GM19043 (cell line): ENCODE results near the gene MOXD1.
"Not testable (repeated sequence)": the region's sequence is repeated elsewhere in the genome, so short reads cannot be mapped to it uniquely, and the experiment has no call there.

Experiments
- ATAC-seq: cut with Tn5 transposase; IDR thresholded peaks from one replicate; pipeline ENCODE4 v1.9.1; 2021; ENCODE audit warnings: low read depth; ENCODE audit not compliant: unreplicated experiment

Gene MOXD1

DNA sequence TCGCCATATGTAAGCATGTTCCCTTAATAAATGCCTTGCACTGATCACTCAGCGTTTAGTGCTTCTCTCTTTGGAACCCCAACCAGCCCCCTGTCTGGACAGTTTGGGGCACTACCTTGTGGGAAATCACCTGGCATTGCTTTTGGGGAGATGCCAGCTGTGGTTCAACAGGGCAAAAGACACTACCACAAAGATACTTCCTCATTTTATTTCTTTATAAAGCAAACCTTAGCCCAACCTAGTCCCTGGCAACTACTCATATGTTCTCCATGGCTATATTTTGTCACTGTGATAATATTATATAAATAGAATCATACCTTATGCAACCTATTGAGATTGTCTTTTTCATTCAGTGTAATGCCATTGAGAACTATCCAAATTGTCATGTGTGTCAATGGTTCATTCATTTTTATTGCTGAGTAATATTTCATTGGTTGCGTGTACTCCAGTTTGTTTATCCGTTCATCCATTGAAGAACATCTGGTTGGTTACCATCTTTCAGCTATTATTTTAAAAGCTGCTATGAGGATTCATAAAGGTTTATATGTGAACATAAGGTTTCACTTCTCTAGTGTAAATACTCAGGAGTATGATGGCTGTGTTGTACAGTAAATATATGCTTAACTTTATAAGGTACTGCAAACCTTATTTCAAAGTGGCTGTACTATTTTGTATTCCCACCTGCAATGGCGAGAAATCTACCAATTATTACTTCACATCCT lies 114.8 kb downstream of the MOXD1 start:
- ATAC-seq: no peak

DNA sequence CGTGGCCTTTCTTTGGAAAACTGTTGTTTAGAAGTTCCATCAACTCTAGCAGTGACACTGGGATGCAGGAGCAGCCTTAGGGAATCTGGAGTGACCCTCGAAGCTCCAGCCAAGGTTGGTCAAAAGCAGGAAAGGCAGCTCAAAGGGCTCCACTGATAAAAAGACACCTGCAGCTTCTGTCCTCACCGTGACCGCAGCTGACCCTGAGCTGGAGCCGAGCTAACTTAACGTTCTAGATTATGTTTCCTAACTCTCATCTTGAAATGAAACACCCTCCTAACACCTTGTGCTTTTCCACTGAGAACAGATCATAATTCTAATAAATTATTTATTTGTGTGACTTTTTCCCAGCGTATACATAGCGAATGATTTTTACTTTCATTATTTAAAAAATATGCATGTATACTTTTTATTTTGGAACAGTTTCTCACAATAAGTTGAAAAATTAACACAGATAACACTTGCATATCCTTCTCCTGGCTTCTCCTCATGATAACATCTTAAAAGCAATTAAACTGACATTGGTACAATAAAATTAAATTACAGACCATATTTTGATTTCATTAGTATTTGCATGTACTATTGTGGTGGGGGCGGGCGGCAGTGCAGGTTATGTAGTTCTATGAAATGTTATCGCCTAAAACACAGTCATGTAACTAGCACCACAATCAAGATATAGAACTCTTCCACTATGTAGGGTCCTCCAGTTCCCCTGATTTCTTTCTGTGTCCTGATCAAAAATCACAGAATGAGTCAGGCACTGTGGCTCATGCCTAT lies 116.1 kb downstream of the MOXD1 start:
- ATAC-seq: no peak

DNA sequence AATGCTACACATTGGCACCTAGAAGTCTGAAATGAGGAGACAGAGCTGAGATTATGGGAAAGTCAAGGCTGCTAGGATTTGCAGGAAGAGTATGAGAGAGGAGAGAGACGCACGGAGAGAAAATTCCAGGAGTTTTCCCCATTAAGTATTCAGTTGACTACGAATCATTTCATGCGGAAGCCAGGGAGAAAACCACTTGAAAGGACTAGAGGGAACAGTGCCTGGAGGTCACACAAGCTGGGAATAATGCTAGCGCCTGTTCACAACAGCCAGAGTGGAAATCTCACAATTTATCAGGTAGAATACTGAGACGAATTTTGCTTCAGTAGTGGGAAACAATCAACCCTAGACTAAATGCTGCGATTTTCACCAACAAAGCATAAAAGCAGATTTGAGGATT lies 118.6 kb downstream of the MOXD1 start:
- ATAC-seq: no peak

DNA sequence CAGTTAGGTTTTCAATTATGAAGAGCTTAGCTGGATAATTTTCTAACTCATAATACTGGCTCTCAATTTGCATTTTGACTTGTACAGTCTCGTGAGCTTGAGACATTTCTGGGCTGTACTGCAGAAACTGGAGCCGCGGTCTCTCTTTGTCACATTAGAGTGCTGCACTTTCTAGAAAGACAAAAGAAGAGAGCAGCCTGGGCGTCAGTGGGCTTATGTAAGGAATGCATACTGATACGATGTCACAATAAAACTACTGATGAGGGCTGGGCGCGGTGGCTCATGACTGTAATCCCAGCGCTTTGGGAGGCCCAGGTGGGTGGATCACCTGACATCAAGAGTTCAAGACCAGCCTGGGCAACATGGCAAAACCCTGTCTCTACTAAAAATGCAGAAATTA lies 120.8 kb downstream of the MOXD1 start:
- no peak for ATAC-seq

DNA sequence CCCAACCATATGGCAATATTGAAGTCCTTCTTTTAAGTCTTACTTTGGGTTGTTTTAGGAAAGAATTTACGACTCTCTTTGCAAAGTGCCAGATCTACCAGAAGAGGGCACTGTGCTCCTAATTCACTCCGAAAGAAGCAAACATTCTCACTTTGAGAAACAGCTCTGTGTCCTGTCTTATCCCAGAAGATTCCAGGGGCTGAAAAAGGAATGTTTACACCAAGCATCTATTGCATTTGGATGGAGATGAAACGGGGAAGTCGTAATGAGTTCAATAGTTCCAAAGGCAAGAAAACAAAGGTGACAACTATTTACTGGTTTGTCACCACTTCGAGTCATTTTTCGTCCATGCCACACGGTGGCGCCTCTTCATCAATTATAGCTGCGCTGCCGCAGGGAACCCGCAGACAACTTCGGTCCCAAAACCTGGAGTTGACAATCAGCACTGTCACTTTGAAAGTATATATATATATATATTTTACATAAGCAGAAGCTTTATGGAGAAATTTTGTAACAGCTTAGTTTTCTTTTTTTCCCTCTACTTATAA lies 121.6 kb downstream of the MOXD1 start:
- ATAC-seq: peak; percentile 90

DNA sequence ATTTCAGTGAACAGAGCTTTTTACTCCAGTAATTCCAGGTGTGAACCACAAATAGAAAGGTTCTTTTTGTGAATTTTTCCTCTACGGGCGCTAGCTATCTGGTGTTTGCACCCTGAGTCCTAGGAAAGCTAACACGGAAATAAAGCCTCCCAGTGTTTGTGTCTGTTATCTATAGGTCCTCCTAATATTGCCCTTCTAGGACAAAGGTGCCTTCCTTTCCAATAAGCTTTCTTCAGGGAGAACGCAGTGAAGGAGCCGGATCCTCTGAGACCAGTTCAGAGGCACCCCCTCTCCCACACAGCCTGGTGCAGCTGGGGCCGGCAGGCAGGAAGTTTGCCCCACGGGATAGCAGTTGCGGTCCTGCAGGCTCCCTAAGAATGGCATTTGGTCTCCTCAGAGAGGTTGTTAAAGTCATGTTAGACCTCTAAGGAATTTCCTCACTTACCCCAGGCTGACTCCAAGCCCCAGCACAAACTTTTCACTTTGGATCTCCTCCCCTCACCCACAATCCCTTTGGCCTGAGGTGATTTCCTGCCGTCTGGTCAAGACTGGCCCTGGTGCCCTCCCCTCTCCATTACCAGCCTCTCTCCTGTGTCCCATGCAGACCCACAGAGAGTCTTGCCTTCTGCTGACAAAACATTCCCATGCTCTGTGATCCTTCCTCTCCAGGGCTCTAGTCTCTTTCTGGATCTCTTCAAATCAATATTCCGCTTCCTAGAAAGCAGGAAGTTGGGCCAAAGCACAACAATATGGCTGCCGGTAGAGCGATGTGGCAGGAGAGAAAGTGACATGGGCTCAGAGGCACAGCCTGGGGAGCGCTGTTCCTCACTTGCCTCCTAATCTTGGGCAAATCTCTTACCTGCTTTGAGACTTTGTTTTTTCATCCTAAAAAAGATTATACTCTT lies 126.0 kb downstream of the MOXD1 start:
- no peak for ATAC-seq

DNA sequence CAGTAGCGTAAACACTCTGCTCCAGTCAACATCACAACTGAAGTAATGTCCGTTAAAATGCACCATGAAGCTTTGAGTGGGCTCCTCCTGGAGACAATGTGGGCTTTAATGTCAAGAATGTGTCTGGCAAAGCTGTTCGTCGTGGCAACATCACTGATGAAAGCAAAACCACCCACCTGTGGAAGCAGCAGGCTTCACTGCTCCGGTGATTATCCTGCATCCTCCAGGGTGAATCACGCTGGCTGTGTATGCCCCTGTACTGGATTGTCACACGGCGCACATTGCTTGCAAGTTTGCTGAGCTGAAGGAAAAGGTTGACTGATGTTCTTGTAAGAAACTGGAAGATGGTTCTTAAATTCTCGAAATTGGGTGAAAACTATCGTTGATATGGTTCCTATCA lies 128.5 kb downstream of the MOXD1 start:
- ATAC-seq: no peak

DNA sequence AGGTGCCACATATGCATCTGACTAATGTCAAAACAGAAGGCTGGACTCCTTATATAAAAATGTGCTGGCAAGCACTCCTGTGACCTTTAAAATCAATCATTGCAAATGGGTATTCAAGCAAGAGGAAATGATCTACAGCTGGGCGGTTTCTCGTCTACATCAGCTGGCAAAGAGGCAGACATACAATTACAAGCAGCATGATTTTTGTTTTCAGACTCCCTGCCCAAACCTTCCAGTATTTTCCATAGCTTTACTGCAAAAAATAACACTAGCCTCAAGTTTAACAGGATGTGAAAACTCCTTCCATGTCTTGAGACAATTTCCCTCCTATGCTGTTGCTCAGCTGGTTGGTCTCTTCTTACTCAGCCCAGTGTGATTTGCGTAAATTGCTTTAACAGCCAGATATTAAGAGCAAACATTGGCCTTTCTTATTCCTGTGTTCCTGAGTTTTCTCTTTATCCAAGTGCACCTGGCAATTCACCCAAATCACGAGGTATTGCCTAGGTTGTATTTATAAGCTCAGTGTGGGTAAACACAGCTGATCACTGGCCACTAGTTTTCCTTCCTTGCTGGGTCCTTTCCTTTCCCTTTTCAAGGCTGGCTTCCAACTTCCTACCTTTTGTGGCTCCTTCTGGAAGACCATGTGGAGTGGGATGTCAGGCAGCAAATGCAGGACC lies 130.4 kb downstream of the MOXD1 start:
- no peak for ATAC-seq

DNA sequence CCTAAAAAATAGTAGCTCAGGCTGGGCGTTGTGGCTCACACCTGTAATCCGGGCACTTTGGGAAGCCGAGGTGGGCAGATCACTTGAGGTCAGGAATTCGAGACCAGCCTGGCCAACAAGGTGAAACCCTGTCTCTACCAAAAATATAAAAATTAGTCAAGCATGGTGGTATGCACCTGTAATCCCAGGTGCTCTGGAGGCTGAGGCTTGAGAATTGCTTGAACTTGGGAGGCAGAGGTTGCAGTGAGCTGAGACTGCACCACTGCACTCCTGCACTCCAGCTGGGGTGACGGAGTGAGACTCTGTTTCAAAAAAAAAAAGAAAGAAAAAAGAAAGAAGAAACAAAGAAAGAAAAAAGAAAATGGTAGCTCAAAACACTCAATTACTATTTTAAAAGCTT lies 132.6 kb downstream of the MOXD1 start:
- not testable (repeated sequence) for ATAC-seq

DNA sequence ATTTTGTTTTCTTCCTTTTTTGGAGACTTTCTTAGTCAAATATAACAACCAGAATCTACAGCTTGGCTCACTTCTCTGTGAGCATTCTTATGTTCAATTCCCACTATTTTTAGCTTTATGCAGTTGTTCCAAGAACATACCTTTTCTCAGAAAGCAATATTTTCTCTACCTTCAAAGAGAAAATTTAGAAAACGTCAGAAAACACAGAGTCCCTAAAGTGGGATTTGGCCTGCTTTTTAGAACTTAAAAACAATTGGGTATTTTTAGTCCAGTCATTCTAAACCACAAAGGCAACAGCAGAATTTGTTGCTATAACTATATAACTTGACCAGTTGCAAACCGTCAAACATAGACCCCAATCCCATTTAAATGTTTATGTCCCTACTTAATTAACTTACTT lies 133.1 kb downstream of the MOXD1 start:
- ATAC-seq: no peak

DNA sequence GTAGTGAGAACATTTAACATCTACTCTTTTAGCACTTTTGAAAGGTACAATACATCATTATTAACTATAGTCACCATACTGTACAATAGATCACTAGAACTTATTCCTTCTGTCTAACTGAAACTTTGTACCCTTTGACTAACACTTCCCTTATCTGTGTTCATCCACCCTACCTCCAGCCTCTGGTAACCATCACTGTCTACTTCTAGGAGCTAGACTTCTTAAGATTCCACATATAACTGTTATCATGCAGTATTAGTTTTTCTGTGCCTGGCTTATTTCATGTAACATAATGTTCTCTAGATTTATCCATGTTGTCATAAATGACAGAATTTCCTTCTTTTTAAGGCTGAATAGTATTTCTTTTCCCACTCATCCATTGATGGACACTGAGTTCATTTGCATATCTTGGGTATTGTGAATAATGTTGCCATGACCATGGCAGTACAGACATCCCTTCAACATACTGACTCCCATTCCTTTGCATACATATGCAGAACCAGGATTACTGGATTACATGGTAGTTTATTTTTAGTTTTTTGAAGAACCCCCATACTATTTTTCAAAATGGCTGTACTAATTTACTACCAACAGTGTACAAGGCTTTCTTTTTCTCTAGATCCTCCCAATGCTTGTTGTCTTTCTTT lies 135.7 kb downstream of the MOXD1 start:
- ATAC-seq: no peak

DNA sequence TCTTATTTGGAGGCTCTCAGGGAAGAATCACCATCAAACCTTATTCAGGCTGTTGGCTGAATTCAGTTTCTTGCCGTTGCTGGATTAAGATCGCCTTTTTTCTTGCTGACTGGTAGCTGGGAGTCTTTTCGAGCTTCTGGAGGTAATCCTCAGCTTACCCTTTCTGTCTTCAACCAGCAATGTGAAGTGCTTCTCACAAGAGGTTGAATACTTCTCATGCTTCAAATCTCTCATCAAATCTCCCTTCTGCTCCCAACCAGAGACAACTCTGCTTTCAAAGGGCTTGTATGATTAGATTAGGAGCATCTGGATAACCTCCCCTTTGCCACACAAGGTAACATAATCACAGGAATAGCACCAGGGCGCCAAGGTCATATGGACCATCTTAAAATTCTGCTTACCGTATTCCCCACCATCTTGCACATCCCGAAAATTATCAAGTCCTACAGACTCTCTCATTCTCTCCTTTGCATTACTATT lies 137.2 kb downstream of the MOXD1 start:
- ATAC-seq: no peak

DNA sequence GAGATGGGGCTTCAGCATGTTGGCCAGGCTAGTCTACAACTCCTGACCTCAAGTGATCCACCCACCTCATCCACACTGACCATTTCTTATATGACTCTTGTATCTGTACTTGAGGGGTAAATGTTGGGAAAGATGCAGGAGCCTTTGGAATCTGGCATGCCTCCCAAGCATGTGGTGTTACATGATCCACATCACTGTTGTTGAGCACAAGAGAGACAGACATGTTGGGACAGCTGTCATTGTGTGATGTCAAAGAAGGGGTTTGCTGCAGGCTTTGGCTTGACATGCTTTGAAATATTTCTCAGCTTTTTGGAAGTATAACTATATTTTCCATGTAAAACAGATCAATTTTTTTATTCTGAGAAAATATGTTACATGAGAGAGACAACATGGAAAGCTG lies 139.9 kb downstream of the MOXD1 start:
- ATAC-seq: no peak

DNA sequence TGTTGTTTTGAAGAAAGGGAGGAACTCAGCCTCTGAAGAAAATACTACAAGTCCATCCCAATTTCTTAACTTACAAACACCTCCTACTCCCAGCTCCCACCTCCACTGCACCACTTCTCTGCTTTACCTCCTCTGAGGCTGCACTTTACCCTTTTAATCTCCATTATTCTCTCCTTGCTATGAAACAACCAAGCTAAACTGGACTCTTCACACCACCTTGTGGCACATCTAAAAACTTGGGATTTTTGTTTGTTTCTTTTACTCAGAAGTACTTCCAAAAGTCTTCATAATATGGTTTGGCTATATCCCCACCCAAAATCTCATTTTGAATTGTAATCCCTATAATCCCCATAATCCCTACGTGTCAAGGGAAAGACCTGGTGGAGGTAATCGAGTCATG lies 142.2 kb downstream of the MOXD1 start:
- no peak for ATAC-seq

DNA sequence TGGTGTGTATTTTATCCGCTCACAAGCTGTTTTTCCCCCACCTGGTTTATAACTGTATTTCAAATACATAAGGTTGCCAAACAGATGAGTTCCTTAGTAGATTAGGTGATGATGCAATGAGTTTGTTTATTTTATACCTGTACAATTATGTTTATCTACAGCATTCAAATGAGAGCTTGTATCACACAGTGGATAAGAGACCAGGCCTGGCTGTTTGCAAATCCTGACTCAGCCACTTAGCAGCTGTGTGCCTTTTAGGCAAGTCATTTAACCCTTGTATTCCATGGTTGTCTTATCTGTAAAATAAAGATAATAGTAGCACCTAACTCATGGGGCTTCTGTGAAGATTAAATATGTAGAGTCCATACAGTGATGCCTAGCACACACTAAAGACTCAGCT lies 143.7 kb downstream of the MOXD1 start:
- ATAC-seq: no peak

DNA sequence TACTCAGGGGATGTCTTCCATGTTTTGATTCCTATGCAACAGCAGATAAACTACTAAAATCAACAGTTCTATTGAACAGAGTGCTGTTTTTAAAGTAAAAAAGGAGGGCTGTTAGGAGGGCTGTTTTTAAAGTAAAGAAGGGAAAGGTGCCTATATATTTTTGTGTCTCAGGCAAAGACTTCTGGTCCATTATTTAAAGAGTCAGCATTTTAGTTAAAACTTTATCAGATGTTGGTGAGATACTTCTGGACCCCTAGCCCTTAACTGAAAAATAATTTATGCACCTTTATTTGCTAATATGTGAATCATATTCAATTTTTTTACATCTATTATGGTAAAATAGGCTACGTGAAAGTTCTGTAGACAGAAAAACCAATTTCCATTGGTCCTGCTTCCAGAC lies 144.8 kb downstream of the MOXD1 start:
- no peak for ATAC-seq

DNA sequence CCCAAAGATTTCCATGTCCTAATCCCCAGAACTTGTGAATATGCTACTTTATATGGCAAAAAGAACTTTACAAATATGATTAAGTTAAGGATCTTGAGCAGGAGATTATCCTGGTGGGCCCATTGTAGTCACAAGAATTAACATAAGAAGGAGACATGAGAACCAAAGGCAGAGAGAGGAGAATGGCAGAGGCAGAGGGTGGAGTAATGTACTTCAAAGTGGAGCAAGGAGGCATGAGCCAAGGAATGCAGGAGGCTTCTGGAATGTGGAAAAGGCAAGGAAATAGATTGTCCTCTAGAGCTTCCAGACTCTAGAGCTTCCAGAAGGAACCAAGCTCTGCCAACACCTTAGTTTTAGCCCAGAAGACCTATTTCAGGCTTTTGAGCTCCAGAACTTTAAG lies 147.4 kb downstream of the MOXD1 start:
- no peak for ATAC-seq

DNA sequence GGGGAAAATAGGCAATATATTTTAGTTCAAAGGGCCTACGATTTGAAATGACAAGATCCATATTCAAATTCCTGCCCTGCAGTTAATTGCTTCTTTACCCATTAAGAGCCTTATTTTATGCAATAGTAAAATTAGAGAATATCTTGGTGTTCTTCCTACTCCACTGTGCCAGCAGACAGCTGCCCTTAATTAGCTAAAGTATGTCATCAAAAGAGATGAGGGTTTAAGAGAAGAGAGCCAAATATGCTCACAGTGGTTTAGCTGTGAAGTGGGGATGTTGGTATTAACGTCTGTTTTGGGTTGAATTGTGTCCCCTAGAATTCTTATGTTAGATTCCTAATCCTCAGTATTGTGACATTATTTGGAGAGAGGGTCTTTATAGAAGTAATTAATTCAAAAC lies 148.1 kb downstream of the MOXD1 start:
- no peak for ATAC-seq

DNA sequence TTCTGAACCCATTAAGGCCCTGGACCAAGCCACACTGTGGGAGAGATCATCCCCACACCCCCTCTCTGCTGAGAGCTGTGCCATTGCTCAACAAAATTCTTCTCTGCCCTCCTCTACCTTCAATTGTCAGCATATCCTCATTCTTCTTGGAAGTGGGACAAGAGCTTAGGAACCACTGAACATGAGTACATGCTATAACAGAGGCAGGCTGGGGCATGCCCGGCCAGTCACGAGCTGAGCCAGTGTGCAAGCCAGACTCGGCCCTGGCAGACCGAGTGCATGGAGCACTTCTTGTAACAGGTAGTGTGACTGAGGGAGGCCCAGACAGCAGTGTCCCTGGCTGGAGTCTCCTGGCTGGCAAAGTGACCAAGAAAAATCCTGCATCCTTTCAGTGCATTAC lies 149.2 kb downstream of the MOXD1 start:
- no peak for ATAC-seq

DNA sequence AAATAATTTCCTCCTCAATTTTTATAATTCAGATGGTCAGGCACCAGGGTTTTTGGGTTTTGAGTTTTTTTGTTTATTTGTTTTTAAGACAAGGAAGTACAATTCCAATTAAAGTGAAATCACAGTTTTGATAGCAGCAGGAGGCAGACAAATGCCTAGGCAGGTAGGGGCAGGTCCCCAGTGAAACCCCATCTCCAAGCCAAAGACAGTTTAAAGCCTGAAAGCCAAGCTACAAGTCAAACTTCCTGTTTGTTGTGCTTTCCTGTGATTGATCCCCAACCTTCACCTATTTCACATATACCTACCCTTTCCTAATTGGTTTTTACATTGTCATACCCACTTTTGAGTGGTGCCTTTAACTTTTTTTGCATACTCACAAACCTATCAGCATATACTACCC lies 149.6 kb downstream of the MOXD1 start:
- ATAC-seq: no peak
